Keratinocyte (primary cell): ENCODE measurements around the gene NAA40. TPM values are rescaled to one million over a fixed set of nuclear protein-coding genes. Genes with fewer than 3 reads are reported as not detected.

Experiments used
- DNase-seq: peaks from one replicate; pipeline ENCODE4 v3.0.0-alpha.2; 2011; ENCODE audit warnings: low read depth, missing footprints, low spot score
- FAIRE-seq: peaks from 2 replicates; lab custom pipeline; 2011; peaks lifted over from hg19 to GRCh38; lab: Jason Lieb, UNC
- H2AFZ ChIP-seq: 2 replicates; pipeline ENCODE4 v1.6.0; 2012; ENCODE audit warnings: low read length, control low read depth, inconsistent platforms; ENCODE audit not compliant: control insufficient read depth
- H3K27ac ChIP-seq: 2 replicates; pipeline ENCODE4 v1.5.1; 2011; ENCODE audit warnings: low read length; ENCODE audit not compliant: control insufficient read depth, insufficient read depth
- H3K27me3 ChIP-seq: 3 replicates; pipeline ENCODE4 v1.6.0; 2011; ENCODE audit warnings: low read length; ENCODE audit not compliant: control insufficient read depth, insufficient read depth; ENCODE audit errors: extremely low read depth
- H3K36me3 ChIP-seq, 2 experiments: 2 replicates in 1 of 2; 3 replicates in 1 of 2; pipeline ENCODE4 v1.5.1; 2011; ENCODE audit warnings: low read length in 2 of 2, mild to moderate bottlenecking in 1 of 2; ENCODE audit not compliant: control insufficient read depth in 2 of 2, insufficient read depth in 2 of 2; ENCODE audit errors: extremely low read depth in 1 of 2
- H3K4me1 ChIP-seq: 3 replicates; pipeline ENCODE4 v1.5.1; 2011; ENCODE audit warnings: low read length; ENCODE audit not compliant: control insufficient read depth, insufficient read depth; ENCODE audit errors: extremely low read depth
- H3K4me2 ChIP-seq: 3 replicates; pipeline ENCODE4 v1.6.0; 2011; ENCODE audit warnings: low read depth, low read length; ENCODE audit not compliant: control insufficient read depth, insufficient read depth; ENCODE audit errors: extremely low read depth
- H3K4me3 ChIP-seq, 3 experiments: fragments of 200-600 bp in 1 of 3; sonication (generic) in 1 of 3; 2 replicates in 2 of 3; 3 replicates in 1 of 3; pipeline ENCODE4 v1.5.1; 2011 to 2016; ENCODE audit warnings: low read length in 3 of 3, mild to moderate bottlenecking in 3 of 3, control low read depth in 2 of 3, inconsistent platforms in 1 of 3, low read depth in 1 of 3, mixed read lengths in 1 of 3, mixed run types in 1 of 3, moderate library complexity in 1 of 3; ENCODE audit not compliant: control insufficient read depth in 2 of 3, insufficient read depth in 2 of 3; ENCODE audit errors: extremely low read depth in 1 of 3
- H3K79me2 ChIP-seq: 2 replicates; pipeline ENCODE4 v1.6.0; 2012; ENCODE audit warnings: low read length; ENCODE audit not compliant: control insufficient read depth, insufficient read depth
- H3K9ac ChIP-seq: 3 replicates; pipeline ENCODE4 v1.6.0; 2011; ENCODE audit warnings: low read length; ENCODE audit not compliant: control insufficient read depth, insufficient read depth; ENCODE audit errors: extremely low read depth
- H3K9me1 ChIP-seq: 3 replicates; pipeline ENCODE4 v1.6.0; 2011; ENCODE audit warnings: low read length; ENCODE audit not compliant: control insufficient read depth, insufficient read depth; ENCODE audit errors: extremely low read depth
- H3K9me3 ChIP-seq: 2 replicates; pipeline ENCODE4 v1.5.1; 2012; ENCODE audit warnings: low read depth, low read length; ENCODE audit not compliant: control insufficient read depth
- H4K20me1 ChIP-seq: 3 replicates; pipeline ENCODE4 v1.6.0; 2011; ENCODE audit warnings: low read length; ENCODE audit not compliant: control insufficient read depth, insufficient read depth; ENCODE audit errors: extremely low read depth
- CTCF ChIP-seq, 3 experiments: IDR thresholded peaks in 1 of 3; conservative IDR thresholded peaks in 1 of 3; optimal IDR thresholded peaks in 1 of 3; 2 replicates in 2 of 3; 3 replicates in 1 of 3; pipeline versions ENCODE3 to v1.5.1; 2011; ENCODE audit warnings: low read length in 3 of 3, mild to moderate bottlenecking in 3 of 3, moderate library complexity in 2 of 3, control low read depth in 1 of 3, inconsistent platforms in 1 of 3; ENCODE audit not compliant: insufficient read depth in 2 of 3; ENCODE audit errors: extremely low read depth in 1 of 3
- EZH2 ChIP-seq: IDR thresholded peaks from one replicate; pipeline ENCODE4 v1.6.1; 2012; ENCODE audit warnings: inconsistent platforms, mild to moderate bottlenecking, low read length, moderate library complexity
- dilution Hi-C: fragments of 300-500 bp; cut with MboI; formaldehyde crosslinking; loops from one replicate; pipeline ENCODE4 v1.7.0; 2020; ENCODE audit warnings: low sequenced_read_pairs; ENCODE audit not compliant: extremely low pct_ligation_motif_present
- polyA plus RNA-seq, 5 experiments: library from polyadenylated mRNA; depleted of rRNA in 3 of 5; stranded (reverse) in 3 of 5; stranded (forward) in 1 of 5; unstranded in 1 of 5; fragments of >200 nt; gene quantifications; 1 replicate in 1 of 5; 2 replicates in 3 of 5; 3 replicates in 1 of 5; pipeline versions ENCODE4 v1.2.1 to v1.2.3, GENCODE V29; 2011 to 2012; ENCODE audit warnings: missing spikeins in 2 of 5, low read depth in 1 of 5, low replicate concordance in 1 of 5
- small RNA-seq, 3 experiments: library from RNA; depleted of rRNA; stranded (forward); fragments of <200 nt; gene quantifications; one replicate each; pipeline ENCODE3, GENCODE V24; 2012; ENCODE audit warnings: low read depth in 3 of 3, low replicate concordance in 1 of 3; ENCODE audit not compliant: insufficient read length in 3 of 3

NAA40 gene
- polyA plus RNA-seq, 1 donor (not counting 4 experiments of a cell fraction or from before 2014, with no cell fraction given), result 13.5 TPM

DNA sequence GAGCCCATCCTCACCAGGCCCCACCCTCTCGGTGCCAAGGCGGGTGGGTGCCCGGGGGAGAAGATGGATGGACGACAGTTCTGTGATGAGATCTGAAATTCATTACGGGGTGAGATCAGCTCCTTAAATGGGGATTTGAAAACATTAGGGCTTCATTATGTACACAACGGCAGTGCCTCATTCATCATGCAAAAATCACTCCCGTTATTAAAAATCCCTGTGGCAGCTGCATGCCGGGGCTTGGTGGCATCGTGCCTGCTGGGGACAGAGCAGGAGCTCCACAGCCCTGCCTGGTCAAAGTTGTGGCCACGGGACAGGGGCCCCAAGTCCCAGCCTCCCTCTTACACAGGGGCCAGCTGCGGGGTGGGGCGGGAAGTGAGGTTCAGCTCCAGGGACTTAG is 67.6 kb downstream of the NAA40 start:
- Histone ChIP-seq H3K27me3 (peaks cover 30% of the 10 kb centered on the region), H3K4me2 (no peak overlapping the region), H3K9me1 (no peaks in the 10 kb centered on the region), H2AFZ (no peak overlapping the region), H3K9me3 (no peaks in the 10 kb centered on the region), H4K20me1 (no peaks in the 10 kb centered on the region), H3K9ac (no peak overlapping the region), H3K79me2 (no peaks in the 10 kb centered on the region), H3K36me3 (no peaks in the 10 kb centered on the region), H3K27ac (no peak overlapping the region), H3K4me3 (no peak overlapping the region), H3K4me1 (peaks cover 11% of the 10 kb centered on the region)
- dilution Hi-C loops, result loop anchor here (10.0 kb wide), 1 partner anchor 128 kb away; no protein-coding TSS in a partner anchor
- no peak for DNase-seq
- FAIRE-seq, result no peak
- TF ChIP-seq EZH2 (no peak), CTCF (optimal IDR thresholded peaks at IDR 0.05 in 1 of 3, IDR thresholded peaks at IDR 0.05 in 1 of 3, conservative IDR thresholded peaks at IDR 0.05 in 1 of 3; ENCODE audit: extremely low read depth in 1 of 3, insufficient read depth in 2 of 3, low read length in 3 of 3) (no peak)

Small RNA genes within 50 kb of the gene (small RNA-seq; reads per million reads assigned to genes)
- gene RNU6-45P, result 0 reads per million in 3 experiments

Other genes starting within 250 kb of the NAA40 start
- 2.9 to 4.6 TPM (median 3.3 TPM) in 3 replicates for gene ZFTA, start 170.2 kb upstream of the NAA40 start, polyA plus RNA-seq
- 7.8 to 9.8 TPM (median 8.1 TPM) in 3 replicates for gene SPINDOC, start 125.5 kb upstream of the NAA40 start, polyA plus RNA-seq
- 18.6 to 35.2 TPM (median 20.8 TPM) in 3 replicates for gene MARK2, start 99.9 kb upstream of the NAA40 start, polyA plus RNA-seq
- 0.35 to 0.62 TPM (median 0.46 TPM) in 3 replicates for gene RCOR2, start 21.8 kb upstream of the NAA40 start, polyA plus RNA-seq
- 159 to 308 TPM (median 242 TPM) in 3 replicates for gene COX8A, start 35.6 kb downstream of the NAA40 start, polyA plus RNA-seq
- 106 to 201 TPM (median 143 TPM) in 3 replicates for gene OTUB1, start 47.4 kb downstream of the NAA40 start, polyA plus RNA-seq
- gene FLRT1, start 96.9 kb downstream of the NAA40 start, polyA plus RNA-seq, result not detected in 3 replicates
- 2.7 to 6.7 TPM (median 4.6 TPM) in 3 replicates for gene MACROD1, start 227.1 kb downstream of the NAA40 start, polyA plus RNA-seq
- 157 to 215 TPM (median 206 TPM) in 3 replicates for gene STIP1, start 247.2 kb downstream of the NAA40 start, polyA plus RNA-seq